HCT116 (cell line): ENCODE data around the gene ACYP2. TPM values are rescaled to one million over a fixed set of nuclear protein-coding genes. Genes with fewer than 3 reads are reported as not detected.

ENCODE experiments used
- ATAC-seq: fragments of 200-7000 bp; cut with Tn5 transposase; 2 replicates; pipeline ENCODE4 v1.9.1; 2020; ENCODE audit warnings: mild to moderate bottlenecking, moderate library complexity
- BruUV-seq: library from RNA; stranded (reverse); fragments of 400-500 nt; replicated peaks from 2 replicates; lab custom pipeline; 2021; lab: Mats Ljungman, UMichigan
- CTCF ChIA-PET: fragments of 300-600 bp; sonication (Branson Sonifier 250); formaldehyde crosslinking; loops from one replicate; lab custom pipeline; 2021; ENCODE audit warnings: antibody characterized with exemption; lab: Charles Lee
- POLR2A ChIA-PET: fragments of 300-600, 350-600 bp; sonication (Branson Sonifier 250); formaldehyde crosslinking; loops from one replicate; lab custom pipeline; 2021; ENCODE audit warnings: antibody characterized with exemption; lab: Charles Lee
- RAD21 ChIA-PET, 2 experiments: fragments of 300-600 bp; sonication (Branson Sonifier 250); formaldehyde crosslinking; loops; one replicate each; lab custom pipeline; 2023; ENCODE audit warnings: low total read pairs in 2 of 2; ENCODE audit not compliant: uncharacterized antibody in 2 of 2, unreplicated experiment in 2 of 2, low non-redundant PET in 1 of 2; lab: Charles Lee
- DNase-seq: peaks from one replicate; pipeline ENCODE4 v3.0.0-alpha.2; 2010; ENCODE audit warnings: low read depth, low spot score
- H2AFZ ChIP-seq: fragments of 200-600 bp; shearing (Covaris generic), sonication (generic); 2 replicates; pipeline ENCODE4 v1.6.1; 2017; ENCODE audit warnings: low read depth, mixed run types, mixed read lengths, antibody characterized with exemption, low read length; ENCODE audit not compliant: poor library complexity, severe bottlenecking
- H3K27ac ChIP-seq: 2 replicates; pipeline ENCODE4 v1.5.1; 2012; ENCODE audit warnings: low read depth, low read length
- H3K27me3 ChIP-seq: fragments of 200-600 bp; sonication (generic); 2 replicates; pipeline ENCODE4 v1.6.1; 2016; ENCODE audit warnings: mixed run types, low read length, mixed read lengths; ENCODE audit not compliant: insufficient read depth
- H3K36me3 ChIP-seq, 2 experiments: fragments of 200-500 bp in 1 of 2; fragments of 200-600 bp in 1 of 2; sonication (Bioruptor generic) in 1 of 2; sonication (generic) in 1 of 2; 2 replicates each; pipeline versions ENCODE4 v1.5.1 to v1.6.1; 2014 to 2016; ENCODE audit warnings: low read length in 2 of 2, inconsistent platforms in 1 of 2, mixed read lengths in 1 of 2, mixed run types in 1 of 2; ENCODE audit not compliant: insufficient read depth in 2 of 2, control insufficient read depth in 1 of 2
- H3K4me1 ChIP-seq, 2 experiments: fragments of 200-600 bp in 1 of 2; sonication (generic) in 1 of 2; 2 replicates each; pipeline versions ENCODE4 v1.5.1 to v1.6.1; 2012 to 2017; ENCODE audit warnings: low read length in 2 of 2, inconsistent platforms in 1 of 2, mild to moderate bottlenecking in 1 of 2, mixed read lengths in 1 of 2, mixed run types in 1 of 2, moderate library complexity in 1 of 2; ENCODE audit not compliant: insufficient read depth in 2 of 2, control insufficient read depth in 1 of 2
- H3K4me2 ChIP-seq: fragments of 200-600 bp; sonication (generic); 2 replicates; pipeline ENCODE4 v1.6.1; 2017; ENCODE audit warnings: mixed run types, low read length, mixed read lengths
- H3K4me3 ChIP-seq, 2 experiments: fragments of 200-600 bp in 1 of 2; sonication (generic) in 1 of 2; replicated peaks in 1 of 2; 2 replicates each; pipeline ENCODE4 v1.5.1; 2011 to 2016; ENCODE audit warnings: low read length in 2 of 2, control low read depth in 1 of 2, low read depth in 1 of 2, mild to moderate bottlenecking in 1 of 2, mixed read lengths in 1 of 2, mixed run types in 1 of 2
- H3K79me2 ChIP-seq: fragments of 200-600 bp; sonication (generic); 2 replicates; pipeline ENCODE4 v1.6.1; 2017; ENCODE audit warnings: mild to moderate bottlenecking, mixed run types, low read length, moderate library complexity, mixed read lengths; ENCODE audit not compliant: insufficient read depth
- H3K9ac ChIP-seq: fragments of 200-600 bp; sonication (generic); 2 replicates; pipeline ENCODE4 v1.6.1; 2016; ENCODE audit warnings: low read length, mixed read lengths
- H3K9me2 ChIP-seq: fragments of 200-600 bp; sonication (generic), shearing (Covaris generic); 2 replicates; pipeline ENCODE4 v1.6.1; 2017; ENCODE audit warnings: mixed run types, mild to moderate bottlenecking, moderate library complexity; ENCODE audit not compliant: insufficient read depth
- H3K9me3 ChIP-seq, 2 experiments: fragments of 200-500 bp in 1 of 2; fragments of 200-600 bp in 1 of 2; sonication (Bioruptor generic) in 1 of 2; sonication (generic) in 1 of 2; 2 replicates each; pipeline ENCODE4 v1.6.1; 2014 to 2017; ENCODE audit warnings: low read length in 2 of 2, mixed read lengths in 2 of 2, inconsistent platforms in 1 of 2, low read depth in 1 of 2, mild to moderate bottlenecking in 1 of 2, mixed run types in 1 of 2, moderate library complexity in 1 of 2; ENCODE audit not compliant: control insufficient read depth in 1 of 2, insufficient read depth in 1 of 2
- H4K20me1 ChIP-seq: fragments of 200-600 bp; sonication (generic), shearing (Covaris generic); 2 replicates; pipeline ENCODE4 v1.6.1; 2017; ENCODE audit warnings: mixed run types, mild to moderate bottlenecking, moderate library complexity; ENCODE audit not compliant: insufficient read depth
- ATF3 ChIP-seq: IDR thresholded peaks from 2 replicates; pipeline ENCODE4 v1.6.1; 2012
- CBX3 ChIP-seq: IDR thresholded peaks from 2 replicates; pipeline ENCODE4 v1.6.1; 2012; ENCODE audit warnings: low read depth
- CEBPB ChIP-seq: IDR thresholded peaks from 2 replicates; pipeline ENCODE4 v1.6.1; 2012; ENCODE audit warnings: low read depth
- CTCF ChIP-seq, 3 experiments: fragments of 200-600 bp in 1 of 3; sonication (generic) in 1 of 3; IDR thresholded peaks in 2 of 3; conservative IDR thresholded peaks in 1 of 3; 2 replicates each; pipeline ENCODE4 v1.5.1; 2012 to 2017; ENCODE audit warnings: low read depth in 2 of 3, low read length in 2 of 3, antibody characterized with exemption in 1 of 3, borderline replicate concordance in 1 of 3, control low read depth in 1 of 3, mild to moderate bottlenecking in 1 of 3, mixed read lengths in 1 of 3, mixed run types in 1 of 3, moderate library complexity in 1 of 3; ENCODE audit not compliant: insufficient read depth in 1 of 3
- EGR1 ChIP-seq: IDR thresholded peaks from 2 replicates; pipeline ENCODE4 v1.6.1; 2012; ENCODE audit warnings: low read depth
- ELF1 ChIP-seq: IDR thresholded peaks from 2 replicates; pipeline ENCODE4 v1.6.1; 2012; ENCODE audit warnings: low read depth, borderline replicate concordance
- EZH2 ChIP-seq: fragments of 200-600 bp; sonication (generic); IDR thresholded peaks from 2 replicates; pipeline ENCODE4 v1.6.1; 2017; ENCODE audit warnings: antibody characterized with exemption, mixed run types
- EZH2phosphoT487 ChIP-seq: fragments of 200-600 bp; IDR thresholded peaks from 2 replicates; pipeline ENCODE4 v1.6.1; 2018; ENCODE audit warnings: antibody characterized with exemption, borderline replicate concordance
- FOSL1 ChIP-seq: IDR thresholded peaks from 2 replicates; pipeline ENCODE4 v1.6.1; 2012; ENCODE audit warnings: low read depth
- JUND ChIP-seq: IDR thresholded peaks from 2 replicates; pipeline ENCODE4 v1.6.1; 2012
- POLR2A ChIP-seq: IDR thresholded peaks from 2 replicates; pipeline ENCODE4 v1.7.0; 2011; ENCODE audit warnings: borderline replicate concordance; ENCODE audit not compliant: insufficient read depth, insufficient read length; ENCODE audit errors: extremely low read depth
- POLR2AphosphoS5 ChIP-seq: IDR thresholded peaks from 2 replicates; pipeline ENCODE4 v1.6.1; 2011; ENCODE audit warnings: mild to moderate bottlenecking, low read depth, low read length, moderate library complexity
- RAD21 ChIP-seq: IDR thresholded peaks from 2 replicates; pipeline ENCODE4 v1.6.1; 2012; ENCODE audit warnings: low read depth, mild to moderate bottlenecking
- SIN3A ChIP-seq: IDR thresholded peaks from 2 replicates; pipeline ENCODE4 v1.6.1; 2012; ENCODE audit warnings: low read depth
- SP1 ChIP-seq: IDR thresholded peaks from 2 replicates; pipeline ENCODE4 v1.6.1; 2012; ENCODE audit warnings: low read depth
- SRF ChIP-seq: IDR thresholded peaks from 2 replicates; pipeline ENCODE4 v1.6.1; 2012; ENCODE audit warnings: low read depth
- YY1 ChIP-seq: IDR thresholded peaks from 2 replicates; pipeline ENCODE4 v1.6.1; 2011; ENCODE audit warnings: low read length, low read depth, moderate library complexity, mild to moderate bottlenecking; ENCODE audit not compliant: insufficient replicate concordance; ENCODE audit errors: extremely low read depth
- ZBTB33 ChIP-seq: IDR thresholded peaks from 2 replicates; pipeline ENCODE4 v1.6.1; 2011; ENCODE audit warnings: mild to moderate bottlenecking, low read length, moderate library complexity; ENCODE audit not compliant: insufficient replicate concordance; ENCODE audit errors: extremely low read depth
- ZFX ChIP-seq: fragments of 450-650 bp; IDR thresholded peaks from 2 replicates; pipeline ENCODE4 v1.6.1; 2017
- ZNF274 ChIP-seq: fragments of 200-500 bp; sonication (Bioruptor generic); IDR thresholded peaks from 2 replicates; pipeline ENCODE4 v1.6.1; 2014; ENCODE audit warnings: mild to moderate bottlenecking, low read depth, low read length, inconsistent platforms
- intact Hi-C: fragments of 100-400 bp; cut with micrococcal nuclease; formaldehyde crosslinking; loops from 2 replicates; pipeline ENCODE4 v1.10.0; 2022
- total RNA-seq: library from RNA; stranded (reverse); gene quantifications from one replicate; pipeline ENCODE4 v1.2.1, GENCODE V29; 2021; ENCODE audit not compliant: unreplicated experiment

Gene ACYP2
- total RNA-seq, 1 experiment from 2014 or later = 9.4 TPM

- TF ChIP-seq POLR2AphosphoS5 (no peak), EGR1 (no peak), RAD21 (no peak), SIN3A (no peak)
Observed at GRCh38 chr2:54065891-54066290, 49.5 kb upstream of the ACYP2 start (continued).

GRCh38 chr2:54067851-54068375, 47.5 kb upstream of the ACYP2 start:
- intact Hi-C loops = no loop called here
- no peak for ATAC-seq
- no TSS peak for BruUV-seq

More at GRCh38 chr2:54067851-54068375, 47.5 kb upstream of the ACYP2 start:
- peaks cover 0 to 8% of the 10 kb centered on the region in 2 experiments; a peak in 1 of 4 replicates for H3K4me1 ChIP-seq
- no peak overlapping the region for H2AFZ ChIP-seq
- DNase-seq = no peak
- H3K27ac ChIP-seq = no peak overlapping the region
- ChIA-PET RAD21 (no interaction called here), POLR2A (no interaction called here), CTCF (interaction anchor here (0.6 kb wide), 1 partner anchor 55 kb away, joined by 4 read pairs; no protein-coding TSS in a partner anchor)
- no peaks in the 10 kb centered on the region for H3K9me2 ChIP-seq
- no peak overlapping the region for H3K4me3 ChIP-seq
- H4K20me1 ChIP-seq = no peaks in the 10 kb centered on the region
- H3K79me2 ChIP-seq = no peaks in the 10 kb centered on the region
- TF ChIP-seq ATF3 (no peak), SP1 (no peak), ZNF274 (no peak), POLR2AphosphoS5 (no peak), CEBPB (no peak), ZBTB33 (no peak), EGR1 (no peak), SIN3A (no peak), ELF1 (no peak), CBX3 (no peak), ZFX (no peak), EZH2phosphoT487 (no peak), CTCF (IDR thresholded peaks at IDR 0.05 in 2 of 3, conservative IDR thresholded peaks at IDR 0.05 in 1 of 3; ENCODE audit: borderline replicate concordance in 1 of 3, insufficient read depth in 1 of 3, low read depth in 2 of 3, low read length in 2 of 3) (no peak), JUND (no peak), SRF (no peak), YY1 (no peak), EZH2 (no peak), POLR2A (no peak), RAD21 (no peak), FOSL1 (no peak)
- H3K9ac ChIP-seq = no peak overlapping the region
- H3K36me3 ChIP-seq = no peaks in the 10 kb centered on the region
- no peaks in the 10 kb centered on the region for H3K9me3 ChIP-seq
- H3K4me2 ChIP-seq = no peak overlapping the region
- no peaks in the 10 kb centered on the region for H3K27me3 ChIP-seq
